HCT116 (cell line): ENCODE results near the gene NTN4. TPM values are rescaled to one million over a fixed set of nuclear protein-coding genes. Genes with fewer than 3 reads are reported as not detected.

Source experiments
- ATAC-seq: fragments of 200-7000 bp; cut with Tn5 transposase; 2 replicates; pipeline ENCODE4 v1.9.1; 2020; ENCODE audit warnings: mild to moderate bottlenecking, moderate library complexity
- BruUV-seq: library from RNA; stranded (reverse); fragments of 400-500 nt; replicated peaks from 2 replicates; lab custom pipeline; 2021; lab: Mats Ljungman, UMichigan
- CTCF ChIA-PET: fragments of 300-600 bp; sonication (Branson Sonifier 250); formaldehyde crosslinking; loops from one replicate; lab custom pipeline; 2021; ENCODE audit warnings: antibody characterized with exemption; lab: Charles Lee
- POLR2A ChIA-PET: fragments of 300-600, 350-600 bp; sonication (Branson Sonifier 250); formaldehyde crosslinking; loops from one replicate; lab custom pipeline; 2021; ENCODE audit warnings: antibody characterized with exemption; lab: Charles Lee
- RAD21 ChIA-PET, 2 experiments: fragments of 300-600 bp; sonication (Branson Sonifier 250); formaldehyde crosslinking; loops; one replicate each; lab custom pipeline; 2023; ENCODE audit warnings: low total read pairs in 2 of 2; ENCODE audit not compliant: uncharacterized antibody in 2 of 2, unreplicated experiment in 2 of 2, low non-redundant PET in 1 of 2; lab: Charles Lee
- DNase-seq: peaks from one replicate; pipeline ENCODE4 v3.0.0-alpha.2; 2010; ENCODE audit warnings: low read depth, low spot score
- H2AFZ ChIP-seq: fragments of 200-600 bp; shearing (Covaris generic), sonication (generic); 2 replicates; pipeline ENCODE4 v1.6.1; 2017; ENCODE audit warnings: low read depth, mixed run types, mixed read lengths, antibody characterized with exemption, low read length; ENCODE audit not compliant: poor library complexity, severe bottlenecking
- H3K27ac ChIP-seq: 2 replicates; pipeline ENCODE4 v1.5.1; 2012; ENCODE audit warnings: low read depth, low read length
- H3K27me3 ChIP-seq: fragments of 200-600 bp; sonication (generic); 2 replicates; pipeline ENCODE4 v1.6.1; 2016; ENCODE audit warnings: mixed run types, low read length, mixed read lengths; ENCODE audit not compliant: insufficient read depth
- H3K36me3 ChIP-seq, 2 experiments: fragments of 200-500 bp in 1 of 2; fragments of 200-600 bp in 1 of 2; sonication (Bioruptor generic) in 1 of 2; sonication (generic) in 1 of 2; 2 replicates each; pipeline versions ENCODE4 v1.5.1 to v1.6.1; 2014 to 2016; ENCODE audit warnings: low read length in 2 of 2, inconsistent platforms in 1 of 2, mixed read lengths in 1 of 2, mixed run types in 1 of 2; ENCODE audit not compliant: insufficient read depth in 2 of 2, control insufficient read depth in 1 of 2
- H3K4me1 ChIP-seq, 2 experiments: fragments of 200-600 bp in 1 of 2; sonication (generic) in 1 of 2; 2 replicates each; pipeline versions ENCODE4 v1.5.1 to v1.6.1; 2012 to 2017; ENCODE audit warnings: low read length in 2 of 2, inconsistent platforms in 1 of 2, mild to moderate bottlenecking in 1 of 2, mixed read lengths in 1 of 2, mixed run types in 1 of 2, moderate library complexity in 1 of 2; ENCODE audit not compliant: insufficient read depth in 2 of 2, control insufficient read depth in 1 of 2
- H3K4me2 ChIP-seq: fragments of 200-600 bp; sonication (generic); 2 replicates; pipeline ENCODE4 v1.6.1; 2017; ENCODE audit warnings: mixed run types, low read length, mixed read lengths
- H3K4me3 ChIP-seq, 2 experiments: fragments of 200-600 bp in 1 of 2; sonication (generic) in 1 of 2; replicated peaks in 1 of 2; 2 replicates each; pipeline ENCODE4 v1.5.1; 2011 to 2016; ENCODE audit warnings: low read length in 2 of 2, control low read depth in 1 of 2, low read depth in 1 of 2, mild to moderate bottlenecking in 1 of 2, mixed read lengths in 1 of 2, mixed run types in 1 of 2
- H3K79me2 ChIP-seq: fragments of 200-600 bp; sonication (generic); 2 replicates; pipeline ENCODE4 v1.6.1; 2017; ENCODE audit warnings: mild to moderate bottlenecking, mixed run types, low read length, moderate library complexity, mixed read lengths; ENCODE audit not compliant: insufficient read depth
- H3K9ac ChIP-seq: fragments of 200-600 bp; sonication (generic); 2 replicates; pipeline ENCODE4 v1.6.1; 2016; ENCODE audit warnings: low read length, mixed read lengths
- H3K9me2 ChIP-seq: fragments of 200-600 bp; sonication (generic), shearing (Covaris generic); 2 replicates; pipeline ENCODE4 v1.6.1; 2017; ENCODE audit warnings: mixed run types, mild to moderate bottlenecking, moderate library complexity; ENCODE audit not compliant: insufficient read depth
- H3K9me3 ChIP-seq, 2 experiments: fragments of 200-500 bp in 1 of 2; fragments of 200-600 bp in 1 of 2; sonication (Bioruptor generic) in 1 of 2; sonication (generic) in 1 of 2; 2 replicates each; pipeline ENCODE4 v1.6.1; 2014 to 2017; ENCODE audit warnings: low read length in 2 of 2, mixed read lengths in 2 of 2, inconsistent platforms in 1 of 2, low read depth in 1 of 2, mild to moderate bottlenecking in 1 of 2, mixed run types in 1 of 2, moderate library complexity in 1 of 2; ENCODE audit not compliant: control insufficient read depth in 1 of 2, insufficient read depth in 1 of 2
- H4K20me1 ChIP-seq: fragments of 200-600 bp; sonication (generic), shearing (Covaris generic); 2 replicates; pipeline ENCODE4 v1.6.1; 2017; ENCODE audit warnings: mixed run types, mild to moderate bottlenecking, moderate library complexity; ENCODE audit not compliant: insufficient read depth
- CEBPB ChIP-seq: IDR thresholded peaks from 2 replicates; pipeline ENCODE4 v1.6.1; 2012; ENCODE audit warnings: low read depth
- EZH2phosphoT487 ChIP-seq: fragments of 200-600 bp; IDR thresholded peaks from 2 replicates; pipeline ENCODE4 v1.6.1; 2018; ENCODE audit warnings: antibody characterized with exemption, borderline replicate concordance
- POLR2AphosphoS5 ChIP-seq: IDR thresholded peaks from 2 replicates; pipeline ENCODE4 v1.6.1; 2011; ENCODE audit warnings: mild to moderate bottlenecking, low read depth, low read length, moderate library complexity
- RAD21 ChIP-seq: IDR thresholded peaks from 2 replicates; pipeline ENCODE4 v1.6.1; 2012; ENCODE audit warnings: low read depth, mild to moderate bottlenecking
- SRF ChIP-seq: IDR thresholded peaks from 2 replicates; pipeline ENCODE4 v1.6.1; 2012; ENCODE audit warnings: low read depth
- YY1 ChIP-seq: IDR thresholded peaks from 2 replicates; pipeline ENCODE4 v1.6.1; 2011; ENCODE audit warnings: low read length, low read depth, moderate library complexity, mild to moderate bottlenecking; ENCODE audit not compliant: insufficient replicate concordance; ENCODE audit errors: extremely low read depth
- ZFX ChIP-seq: fragments of 450-650 bp; IDR thresholded peaks from 2 replicates; pipeline ENCODE4 v1.6.1; 2017
- intact Hi-C: fragments of 100-400 bp; cut with micrococcal nuclease; formaldehyde crosslinking; loops from 2 replicates; pipeline ENCODE4 v1.10.0; 2022
- total RNA-seq: library from RNA; stranded (reverse); gene quantifications from one replicate; pipeline ENCODE4 v1.2.1, GENCODE V29; 2021; ENCODE audit not compliant: unreplicated experiment
- TF ChIP-seq, protein P1 (sequence below): IDR thresholded peaks from 2 replicates; pipeline ENCODE4 v1.6.1; 2011; ENCODE audit warnings: mild to moderate bottlenecking, low read length, moderate library complexity; ENCODE audit not compliant: insufficient replicate concordance; ENCODE audit errors: extremely low read depth
- TF ChIP-seq, protein P2 (sequence below), 3 experiments: fragments of 200-600 bp in 1 of 3; sonication (generic) in 1 of 3; IDR thresholded peaks in 2 of 3; conservative IDR thresholded peaks in 1 of 3; 2 replicates each; pipeline ENCODE4 v1.5.1; 2012 to 2017; ENCODE audit warnings: low read depth in 2 of 3, low read length in 2 of 3, antibody characterized with exemption in 1 of 3, borderline replicate concordance in 1 of 3, control low read depth in 1 of 3, mild to moderate bottlenecking in 1 of 3, mixed read lengths in 1 of 3, mixed run types in 1 of 3, moderate library complexity in 1 of 3; ENCODE audit not compliant: insufficient read depth in 1 of 3

Gene NTN4
- total RNA-seq, 1 experiment from 2014 or later: 4.3 TPM

DNA sequence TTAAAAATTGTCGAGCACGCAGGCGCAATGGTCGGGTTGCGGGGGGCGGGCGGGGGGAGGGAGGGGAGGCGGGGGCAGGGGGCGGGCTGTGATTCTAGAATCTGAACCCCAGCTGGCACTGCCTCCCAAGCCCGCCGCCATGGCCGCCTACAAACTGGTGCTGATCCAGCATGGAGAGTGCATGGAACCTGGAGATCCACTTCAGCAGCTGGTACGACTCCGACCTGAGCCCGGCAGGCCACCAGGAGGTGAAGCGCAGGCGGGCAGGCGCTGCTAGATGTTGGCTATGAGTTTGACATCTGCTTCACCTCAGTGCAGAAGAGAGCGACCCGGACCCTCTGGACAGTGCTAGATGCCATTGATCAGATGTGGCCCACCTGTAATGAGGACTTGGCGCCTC lies 118.4 kb downstream of the NTN4 start:
- Histone ChIP-seq H3K9me2 (no peaks in the 10 kb centered on the region), H3K27ac (no peak overlapping the region), H3K4me2 (no peak overlapping the region), H3K9ac (no peak overlapping the region), H3K27me3 (no peaks in the 10 kb centered on the region), H4K20me1 (no peaks in the 10 kb centered on the region), H3K4me3 (no peak overlapping the region), H3K79me2 (no peaks in the 10 kb centered on the region), H3K4me1 (peaks cover 0 to 3% of the 10 kb centered on the region in 2 experiments; a peak in 1 of 4 replicates), H2AFZ (no peak overlapping the region), H3K9me3 (no peaks in the 10 kb centered on the region), H3K36me3 (no peaks in the 10 kb centered on the region)
- no TSS peak for BruUV-seq
- ChIA-PET RAD21 (no interaction called here), POLR2A (no interaction called here), CTCF (no interaction called here)
- DNase-seq (no peak), ATAC-seq (no peak)
- intact Hi-C loops: no loop called here
- TF ChIP-seq EZH2phosphoT487 (no peak), POLR2AphosphoS5 (no peak), ZFX (no peak), CEBPB (no peak), SRF (no peak), YY1 (no peak), RAD21 (no peak)
- TF ChIP-seq, protein P1, sequence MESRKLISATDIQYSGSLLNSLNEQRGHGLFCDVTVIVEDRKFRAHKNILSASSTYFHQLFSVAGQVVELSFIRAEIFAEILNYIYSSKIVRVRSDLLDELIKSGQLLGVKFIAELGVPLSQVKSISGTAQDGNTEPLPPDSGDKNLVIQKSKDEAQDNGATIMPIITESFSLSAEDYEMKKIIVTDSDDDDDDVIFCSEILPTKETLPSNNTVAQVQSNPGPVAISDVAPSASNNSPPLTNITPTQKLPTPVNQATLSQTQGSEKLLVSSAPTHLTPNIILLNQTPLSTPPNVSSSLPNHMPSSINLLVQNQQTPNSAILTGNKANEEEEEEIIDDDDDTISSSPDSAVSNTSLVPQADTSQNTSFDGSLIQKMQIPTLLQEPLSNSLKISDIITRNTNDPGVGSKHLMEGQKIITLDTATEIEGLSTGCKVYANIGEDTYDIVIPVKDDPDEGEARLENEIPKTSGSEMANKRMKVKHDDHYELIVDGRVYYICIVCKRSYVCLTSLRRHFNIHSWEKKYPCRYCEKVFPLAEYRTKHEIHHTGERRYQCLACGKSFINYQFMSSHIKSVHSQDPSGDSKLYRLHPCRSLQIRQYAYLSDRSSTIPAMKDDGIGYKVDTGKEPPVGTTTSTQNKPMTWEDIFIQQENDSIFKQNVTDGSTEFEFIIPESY: no peak
- TF ChIP-seq, protein P2, sequence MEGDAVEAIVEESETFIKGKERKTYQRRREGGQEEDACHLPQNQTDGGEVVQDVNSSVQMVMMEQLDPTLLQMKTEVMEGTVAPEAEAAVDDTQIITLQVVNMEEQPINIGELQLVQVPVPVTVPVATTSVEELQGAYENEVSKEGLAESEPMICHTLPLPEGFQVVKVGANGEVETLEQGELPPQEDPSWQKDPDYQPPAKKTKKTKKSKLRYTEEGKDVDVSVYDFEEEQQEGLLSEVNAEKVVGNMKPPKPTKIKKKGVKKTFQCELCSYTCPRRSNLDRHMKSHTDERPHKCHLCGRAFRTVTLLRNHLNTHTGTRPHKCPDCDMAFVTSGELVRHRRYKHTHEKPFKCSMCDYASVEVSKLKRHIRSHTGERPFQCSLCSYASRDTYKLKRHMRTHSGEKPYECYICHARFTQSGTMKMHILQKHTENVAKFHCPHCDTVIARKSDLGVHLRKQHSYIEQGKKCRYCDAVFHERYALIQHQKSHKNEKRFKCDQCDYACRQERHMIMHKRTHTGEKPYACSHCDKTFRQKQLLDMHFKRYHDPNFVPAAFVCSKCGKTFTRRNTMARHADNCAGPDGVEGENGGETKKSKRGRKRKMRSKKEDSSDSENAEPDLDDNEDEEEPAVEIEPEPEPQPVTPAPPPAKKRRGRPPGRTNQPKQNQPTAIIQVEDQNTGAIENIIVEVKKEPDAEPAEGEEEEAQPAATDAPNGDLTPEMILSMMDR (IDR thresholded peaks at IDR 0.05 in 2 of 3, conservative IDR thresholded peaks at IDR 0.05 in 1 of 3; ENCODE audit: borderline replicate concordance in 1 of 3, insufficient read depth in 1 of 3, low read depth in 2 of 3, low read length in 2 of 3): no peak
